CD4-positive, alpha-beta memory T cell (primary cell): Measurements from ENCODE around the gene NR1H3. TPM values are rescaled to one million over a fixed set of nuclear protein-coding genes. Genes with fewer than 3 reads are reported as not detected.
A peak's percentile ranks its signal among the peaks of the same experiment; 100 is the strongest.

Experiments used
- CTCF ChIA-PET: fragments of 350-600 bp; sonication (Branson Sonifier 250); formaldehyde crosslinking; loops from one replicate; lab custom pipeline; 2021; ENCODE audit warnings: inconsistent platforms; ENCODE audit not compliant: partially characterized antibody; lab: Charles Lee
- POLR2A ChIA-PET: fragments of 350-600 bp; sonication (Branson Sonifier 250); formaldehyde crosslinking; loops from one replicate; lab custom pipeline; 2021; ENCODE audit not compliant: partially characterized antibody; lab: Charles Lee
- DNase-seq, 5 donors: peaks; one replicate each; pipeline versions ENCODE4 v3.0.0 to v3.0.0-alpha.2; 2020 to 2022; ENCODE audit warnings: mixed read lengths in 1 of 5
- H3K27ac ChIP-seq: one replicate; pipeline ENCODE4 v1.7.0; 2013; ENCODE audit warnings: low read depth, low read length
- H3K27me3 ChIP-seq: 2 replicates; pipeline ENCODE4 v1.7.0; 2013; ENCODE audit warnings: mild to moderate bottlenecking, low read length, moderate library complexity; ENCODE audit not compliant: insufficient read depth
- H3K36me3 ChIP-seq: 2 replicates; pipeline ENCODE4 v1.7.0; 2013; ENCODE audit warnings: mild to moderate bottlenecking, low read length, moderate library complexity; ENCODE audit not compliant: insufficient read depth
- H3K4me1 ChIP-seq: 2 replicates; pipeline ENCODE4 v1.7.0; 2013; ENCODE audit warnings: mild to moderate bottlenecking, low read length, moderate library complexity; ENCODE audit not compliant: insufficient read depth
- H3K4me3 ChIP-seq, 2 donors: one replicate each; pipeline ENCODE4 v1.7.0; 2013; ENCODE audit warnings: low read length in 2 of 2, mild to moderate bottlenecking in 1 of 2
- H3K9me3 ChIP-seq, 2 donors: one replicate each; pipeline ENCODE4 v1.7.0; 2013; ENCODE audit warnings: low read length in 2 of 2, control low read depth in 1 of 2; ENCODE audit not compliant: control insufficient read depth in 1 of 2
- H3K27ac Mint-ChIP-seq, 7 donors: one replicate each; pipeline ENCODE4 v1.8.0; 2020 to 2021; ENCODE audit warnings: mixed read lengths in 7 of 7, mild to moderate bottlenecking in 6 of 7, inconsistent platforms in 3 of 7, moderate library complexity in 3 of 7
- H3K27me3 Mint-ChIP-seq, 2 donors: one replicate each; pipeline ENCODE4 v1.8.0; 2020 to 2021; ENCODE audit warnings: mixed read lengths in 2 of 2
- H3K36me3 Mint-ChIP-seq, 2 donors: one replicate each; pipeline ENCODE4 v1.8.0; 2020 to 2021; ENCODE audit warnings: mixed read lengths in 2 of 2, inconsistent platforms in 1 of 2, mild to moderate bottlenecking in 1 of 2
- H3K4me1 Mint-ChIP-seq, 4 donors: one replicate each; pipeline ENCODE4 v1.8.0; 2020 to 2021; ENCODE audit warnings: mixed read lengths in 4 of 4, mild to moderate bottlenecking in 1 of 4
- H3K4me3 Mint-ChIP-seq, 8 donors: one replicate each; pipeline ENCODE4 v1.8.0; 2020 to 2021; ENCODE audit warnings: mixed read lengths in 8 of 8, mild to moderate bottlenecking in 7 of 8, moderate library complexity in 6 of 8, inconsistent platforms in 3 of 8
- H3K9me3 Mint-ChIP-seq, 8 donors: one replicate each; pipeline ENCODE4 v1.8.0; 2020 to 2021; ENCODE audit warnings: mixed read lengths in 8 of 8, mild to moderate bottlenecking in 5 of 8, inconsistent platforms in 3 of 8, moderate library complexity in 1 of 8
- intact Hi-C: fragments of 100-400 bp; cut with micrococcal nuclease; formaldehyde crosslinking; loops from one replicate; pipeline ENCODE4 v1.15.1; 2023
- polyA plus RNA-seq, 2 donors: library from polyadenylated mRNA; unstranded; fragments of 300-500 nt; fragmentation: Illumina TruSeq; gene quantifications; one replicate each; pipeline ENCODE4 v1.2.3, GENCODE V29; 2021
- total RNA-seq, 2 experiments: library from RNA; stranded (reverse); gene quantifications; one replicate each; pipeline ENCODE4 v1.2.3, GENCODE V29; 2021

NR1H3 gene
- total and polyA plus RNA-seq, 4 experiments from 2014 or later, result 3.3 to 20.0 (median 12.8) TPM

GRCh38 chr11:47233989-47234668 is 23.7 kb upstream of the NR1H3 start:
- Mint-ChIP-seq H3K4me1 (peaks cover 7 to 32% (median 23%) of the 10 kb centered on the region in 4 donors), H3K27me3 (no peaks in the 10 kb centered on the region), H3K36me3 (peaks cover 14 to 35% of the 10 kb centered on the region in 2 donors), H3K27ac (peak overlapping the region; percentile 92 to 99 (median 97)), H3K4me3 (peak overlapping the region; percentile 56 to 82 (median 70)), H3K9me3 (peaks cover 0 to 2% (median 0%) of the 10 kb centered on the region in 8 donors)
- Histone ChIP-seq H3K36me3 (peaks cover 5% of the 10 kb centered on the region), H3K4me1 (peaks cover 25% of the 10 kb centered on the region), H3K4me3 (no peak overlapping the region), H3K9me3 (no peaks in the 10 kb centered on the region), H3K27ac (peak overlapping the region; percentile 75), H3K27me3 (no peaks in the 10 kb centered on the region)
- intact Hi-C loops, result loop anchor here (1.0 kb wide), 2 partner anchors 18 to 35 kb away; no protein-coding TSS in a partner anchor
- ChIA-PET CTCF (interaction anchor here (0.9 to 4.6 kb wide), 14 partner anchors 14 to 619 kb away, joined by 3 to 25 read pairs (median 6); partner anchors contain the start of genes ACP2 and DDB2), POLR2A (interaction anchor here (0.9 to 7.8 kb wide), 6 partner anchors 14 to 178 kb away, joined by 3 to 61 read pairs (median 9); partner anchors contain the start of genes ACP2, DDB2 and MADD)
- DNase-seq, result peak in 4 of 5 donors; percentile 11 to 61 (median 21)

GRCh38 chr11:47234669-47235100 is 23.1 kb upstream of the NR1H3 start:
- peak overlapping the region; percentile 92 to 99 (median 97) for H3K27ac Mint-ChIP-seq
- intact Hi-C loops, result loop anchor here (1.0 kb wide), 2 partner anchors 18 to 35 kb away; no protein-coding TSS in a partner anchor
- H3K36me3 Mint-ChIP-seq, result peaks cover 13 to 36% of the 10 kb centered on the region in 2 donors
- Histone ChIP-seq H3K4me3 (no peak overlapping the region), H3K27me3 (no peaks in the 10 kb centered on the region), H3K27ac (peak overlapping the region; percentile 88), H3K4me1 (peaks cover 25% of the 10 kb centered on the region), H3K36me3 (peaks cover 11% of the 10 kb centered on the region), H3K9me3 (no peaks in the 10 kb centered on the region)
- peak; percentile 73 to 97 (median 80) for DNase-seq
- peaks cover 7 to 32% (median 23%) of the 10 kb centered on the region in 4 donors for H3K4me1 Mint-ChIP-seq
- ChIA-PET POLR2A (interaction anchor here (1.3 to 7.8 kb wide), 6 partner anchors 14 to 177 kb away, joined by 4 to 61 read pairs (median 9); partner anchors contain the start of genes ACP2, DDB2 and MADD), CTCF (interaction anchor here (0.7 to 4.6 kb wide), 10 partner anchors 11 to 430 kb away, joined by 3 to 25 read pairs (median 8); partner anchors contain the start of genes ACP2 and DDB2)
- no peaks in the 10 kb centered on the region for H3K27me3 Mint-ChIP-seq
- peaks cover 0 to 2% (median 0%) of the 10 kb centered on the region in 8 donors for H3K9me3 Mint-ChIP-seq
- H3K4me3 Mint-ChIP-seq, result peak overlapping the region; percentile 56 to 82 (median 70)

- H3K36me3 Mint-ChIP-seq, result peaks cover 16 to 40% of the 10 kb centered on the region in 2 donors
- POLR2A ChIA-PET, result interaction anchor here (0.6 to 7.8 kb wide), 7 partner anchors 13 to 1114 kb away, joined by 3 to 61 read pairs (median 4); partner anchors contain the start of genes ACP2, DDB2 and MADD
- peaks cover 0 to 2% (median 0%) of the 10 kb centered on the region in 8 donors for H3K9me3 Mint-ChIP-seq
- intact Hi-C loops, result no loop called here
- no peaks in the 10 kb centered on the region for H3K27me3 Mint-ChIP-seq
- CTCF ChIA-PET, result interaction anchor here (0.7 to 4.6 kb wide), 12 partner anchors 10 to 431 kb away, joined by 3 to 25 read pairs (median 8); partner anchors contain the start of genes ACP2, DDB2 and MADD
- Histone ChIP-seq H3K4me3 (no peak overlapping the region), H3K4me1 (peaks cover 25% of the 10 kb centered on the region), H3K36me3 (peaks cover 16% of the 10 kb centered on the region), H3K27me3 (no peaks in the 10 kb centered on the region), H3K9me3 (no peaks in the 10 kb centered on the region), H3K27ac (peak overlapping the region; percentile 88)
- DNase-seq, result no peak
- peak overlapping the region; percentile 92 to 99 (median 97) for H3K27ac Mint-ChIP-seq
- peaks cover 7 to 32% (median 23%) of the 10 kb centered on the region in 4 donors for H3K4me1 Mint-ChIP-seq
- H3K4me3 Mint-ChIP-seq, result peak overlapping the region in 6 of 8 donors; percentile 65 to 82 (median 70)
These were observed 22.6 kb upstream of the NR1H3 start for GRCh38 chr11:47235163-47235562.

GRCh38 chr11:47236482-47236881 is 21.3 kb upstream of the NR1H3 start:
- ChIA-PET POLR2A (interaction anchor here (0.6 to 7.8 kb wide), 4 partner anchors 12 to 64 kb away, joined by 3 to 61 read pairs (median 24); partner anchors contain the start of genes ACP2 and DDB2), CTCF (interaction anchor here (0.6 to 4.6 kb wide), 5 partner anchors 11 to 399 kb away, joined by 3 to 20 read pairs (median 7); partner anchors contain the start of genes ACP2 and DDB2)
- Mint-ChIP-seq H3K27ac (peak overlapping the region; percentile 2 to 94 (median 76)), H3K9me3 (peaks cover 0 to 2% (median 0%) of the 10 kb centered on the region in 8 donors), H3K27me3 (no peaks in the 10 kb centered on the region), H3K36me3 (peaks cover 18 to 44% of the 10 kb centered on the region in 2 donors), H3K4me1 (peaks cover 9 to 32% (median 23%) of the 10 kb centered on the region in 4 donors), H3K4me3 (peak overlapping the region in 1 of 8 donors; percentile 59)
- Histone ChIP-seq H3K36me3 (peaks cover 19% of the 10 kb centered on the region), H3K27ac (peak overlapping the region; percentile 88), H3K4me3 (no peak overlapping the region), H3K9me3 (no peaks in the 10 kb centered on the region), H3K4me1 (peaks cover 25% of the 10 kb centered on the region), H3K27me3 (no peaks in the 10 kb centered on the region)
- DNase-seq, result no peak
- intact Hi-C loops, result no loop called here

GRCh38 chr11:47239852-47240251 is 17.9 kb upstream of the NR1H3 start:
- H3K36me3 Mint-ChIP-seq, result peaks cover 35 to 71% of the 10 kb centered on the region in 2 donors
- H3K27ac ChIP-seq, result no peak overlapping the region
- ChIA-PET CTCF (interaction anchor here (0.7 to 1.1 kb wide), 2 partner anchors 27 to 215 kb away, joined by 3 read pairs; no protein-coding TSS in a partner anchor), POLR2A (interaction anchor here (1.2 to 7.8 kb wide), 2 partner anchors 8 to 19 kb away, joined by 4 to 43 read pairs; partner anchors contain the start of gene ACP2)
- intact Hi-C loops, result no loop called here
- peak overlapping the region in 2 of 7 donors; percentile 17 to 47 for H3K27ac Mint-ChIP-seq
- peaks cover 16% of the 10 kb centered on the region for H3K4me1 ChIP-seq
- H3K4me3 Mint-ChIP-seq, result no peak overlapping the region
- H3K27me3 ChIP-seq, result no peaks in the 10 kb centered on the region
- H3K4me1 Mint-ChIP-seq, result peaks cover 5 to 25% (median 13%) of the 10 kb centered on the region in 4 donors
- peaks cover 44% of the 10 kb centered on the region for H3K36me3 ChIP-seq
- H3K9me3 ChIP-seq, result no peaks in the 10 kb centered on the region
- no peak overlapping the region for H3K4me3 ChIP-seq
- no peaks in the 10 kb centered on the region for H3K27me3 Mint-ChIP-seq
- H3K9me3 Mint-ChIP-seq, result no peaks in the 10 kb centered on the region
- DNase-seq, result no peak

GRCh38 chr11:47241841-47242301 is 15.9 kb upstream of the NR1H3 start:
- H3K9me3 Mint-ChIP-seq, result no peaks in the 10 kb centered on the region
- H3K36me3 Mint-ChIP-seq, result peaks cover 34 to 82% of the 10 kb centered on the region in 2 donors
- ChIA-PET CTCF (interaction anchor here (1.1 to 1.6 kb wide), 3 partner anchors 17 to 132 kb away, joined by 3 to 9 read pairs (median 3); no protein-coding TSS in a partner anchor), POLR2A (interaction anchor here (0.6 to 1.5 kb wide), 3 partner anchors 20 to 508 kb away, joined by 3 to 7 read pairs (median 3); no protein-coding TSS in a partner anchor)
- peaks cover 4 to 10% (median 5%) of the 10 kb centered on the region in 4 donors for H3K4me1 Mint-ChIP-seq
- no peak overlapping the region for H3K4me3 Mint-ChIP-seq
- H3K4me3 ChIP-seq, result no peak overlapping the region
- no peak for DNase-seq
- no peaks in the 10 kb centered on the region for H3K27me3 ChIP-seq
- H3K27ac ChIP-seq, result no peak overlapping the region
- H3K4me1 ChIP-seq, result no peaks in the 10 kb centered on the region
- H3K27me3 Mint-ChIP-seq, result no peaks in the 10 kb centered on the region
- intact Hi-C loops, result no loop called here
- H3K9me3 ChIP-seq, result no peaks in the 10 kb centered on the region
- H3K27ac Mint-ChIP-seq, result peak overlapping the region in 5 of 7 donors; percentile 3 to 81 (median 41)
- H3K36me3 ChIP-seq, result peaks cover 57% of the 10 kb centered on the region
